Colonic mucosa (tissue), 4 donors: ENCODE data around the gene DCP2. TPM values are rescaled to one million over a fixed set of nuclear protein-coding genes. Genes with fewer than 3 reads are reported as not detected.

Source experiments
- DNase-seq: peaks from one replicate; pipeline ENCODE4 v3.0.0-alpha.2; 2020
- H3K27ac ChIP-seq: fragments of 200-600 bp; one replicate; pipeline ENCODE4 v1.8.0; 2021
- H3K27me3 ChIP-seq: fragments of 200-600 bp; one replicate; pipeline ENCODE4 v1.8.0; 2021
- H3K36me3 ChIP-seq: fragments of 200-600 bp; one replicate; pipeline ENCODE4 v1.8.0; 2021
- H3K4me1 ChIP-seq: fragments of 200-600 bp; one replicate; pipeline ENCODE4 v1.8.0; 2021; ENCODE audit warnings: mild to moderate bottlenecking
- H3K4me3 ChIP-seq: fragments of 200-600 bp; one replicate; pipeline ENCODE4 v1.8.0; 2021
- H3K9ac ChIP-seq, 2 donors: one replicate each; pipeline ENCODE4 v1.7.0; 2013; ENCODE audit warnings: control low read depth in 2 of 2, low read depth in 2 of 2, low read length in 2 of 2
- H3K9me3 ChIP-seq: fragments of 200-600 bp; one replicate; pipeline ENCODE4 v1.8.0; 2021
- CTCF ChIP-seq: fragments of 200-600 bp; IDR thresholded peaks from one replicate; pipeline ENCODE4 v1.8.0; 2022; ENCODE audit warnings: antibody characterized with exemption, mild to moderate bottlenecking
- intact Hi-C: fragments of 100-400 bp; cut with DNase I; formaldehyde crosslinking; loops from one replicate; pipeline ENCODE4 v1.14.1; 2022
- total RNA-seq, 2 donors: library from RNA; stranded (reverse); fragmentation: NEBNext Ultra II Directional in 1 of 2; extraction: Animal tissue kit (Norgen Biotek cat#: 25700) in 1 of 2; gene quantifications; one replicate each; pipeline ENCODE4 v1.2.1, GENCODE V29; 2021
- donor health status: healthy.
- donor health status: DM: no; HTN: no; CAD: no.
- donor health status: DM: no; HTN: no; CAD: no.

The DCP2 gene
- total RNA-seq, 2 donors from 2014 or later, result 39.5 to 48.2 TPM

- no peaks in the 10 kb centered on the region for H3K4me1 ChIP-seq
- peaks cover 11% of the 10 kb centered on the region for H3K36me3 ChIP-seq
- H3K4me3 ChIP-seq, result no peak overlapping the region
- no peaks in the 10 kb centered on the region for H3K9me3 ChIP-seq
- H3K9ac ChIP-seq, result no peak overlapping the region
- DNase-seq, result no peak
- no peak overlapping the region for H3K27ac ChIP-seq
- intact Hi-C loops, result no loop called here
- H3K27me3 ChIP-seq, result no peaks in the 10 kb centered on the region
- TF ChIP-seq CTCF, result no peak
These were observed 27.2 kb downstream of the DCP2 start for GRCh38 chr5:113003763-113004162.

- peaks cover 11% of the 10 kb centered on the region for H3K36me3 ChIP-seq
- no peak overlapping the region for H3K9ac ChIP-seq
- no peaks in the 10 kb centered on the region for H3K4me1 ChIP-seq
- H3K4me3 ChIP-seq, result no peak overlapping the region
- H3K27ac ChIP-seq, result no peak overlapping the region
- DNase-seq, result no peak
- H3K9me3 ChIP-seq, result no peaks in the 10 kb centered on the region
- intact Hi-C loops, result no loop called here
- no peaks in the 10 kb centered on the region for H3K27me3 ChIP-seq
- no peak for TF ChIP-seq CTCF
These were observed 28.9 kb downstream of the DCP2 start for GRCh38 chr5:113005454-113005853.

- Histone ChIP-seq H3K9me3 (no peaks in the 10 kb centered on the region), H3K4me3 (no peak overlapping the region), H3K9ac (no peak overlapping the region), H3K27ac (no peak overlapping the region), H3K36me3 (peaks cover 4% of the 10 kb centered on the region), H3K27me3 (no peaks in the 10 kb centered on the region), H3K4me1 (no peaks in the 10 kb centered on the region)
- intact Hi-C loops, result no loop called here
- no peak for DNase-seq
- TF ChIP-seq CTCF, result no peak
These were observed 41.5 kb downstream of the DCP2 start for GRCh38 chr5:113017881-113018635.

- no peak for DNase-seq
- H3K4me1 ChIP-seq, result no peaks in the 10 kb centered on the region
- no peaks in the 10 kb centered on the region for H3K36me3 ChIP-seq
- H3K9ac ChIP-seq, result no peak overlapping the region
- intact Hi-C loops, result no loop called here
- H3K4me3 ChIP-seq, result no peak overlapping the region
- no peak overlapping the region for H3K27ac ChIP-seq
- no peaks in the 10 kb centered on the region for H3K9me3 ChIP-seq
- H3K27me3 ChIP-seq, result no peaks in the 10 kb centered on the region
- no peak for TF ChIP-seq CTCF
These were observed 44.1 kb downstream of the DCP2 start for GRCh38 chr5:113020461-113021273.

- intact Hi-C loops, result no loop called here
- no peaks in the 10 kb centered on the region for H3K4me1 ChIP-seq
- no peaks in the 10 kb centered on the region for H3K36me3 ChIP-seq
- no peak overlapping the region for H3K9ac ChIP-seq
- no peaks in the 10 kb centered on the region for H3K27me3 ChIP-seq
- no peak for TF ChIP-seq CTCF
- DNase-seq, result no peak
- H3K9me3 ChIP-seq, result no peaks in the 10 kb centered on the region
- no peak overlapping the region for H3K27ac ChIP-seq
- H3K4me3 ChIP-seq, result no peak overlapping the region
These were observed 46.1 kb downstream of the DCP2 start for GRCh38 chr5:113022661-113023060.
